H1 (cell line): Measurements from ENCODE around the gene CDH18. TPM values are rescaled to one million over a fixed set of nuclear protein-coding genes. Genes with fewer than 3 reads are reported as not detected.

Experiments
- CTCF ChIA-PET: fragments of 300-600 bp; sonication (Branson Sonifier 250); formaldehyde crosslinking; loops from one replicate; lab custom pipeline; 2021; ENCODE audit not compliant: partially characterized antibody; lab: Charles Lee
- POLR2A ChIA-PET: fragments of 300-600 bp; sonication (Branson Sonifier 250); formaldehyde crosslinking; loops from one replicate; lab custom pipeline; 2021; ENCODE audit warnings: inconsistent platforms; ENCODE audit not compliant: partially characterized antibody; lab: Charles Lee
- DNase-seq, 2 experiments: peaks; one replicate each; pipeline versions ENCODE4 v3.0.0 to v3.0.0-alpha.2; 2010 to 2022; ENCODE audit warnings: low spot score in 2 of 2, low read depth in 1 of 2, mixed read lengths in 1 of 2
- FAIRE-seq: peaks from 2 replicates; lab custom pipeline; 2011; peaks lifted over from hg19 to GRCh38; lab: Jason Lieb, UNC
- H2AFZ ChIP-seq: 2 replicates; pipeline ENCODE4 v1.8.1; 2012; ENCODE audit warnings: low read length, inconsistent platforms
- H2AK5ac ChIP-seq: 2 replicates; pipeline ENCODE4 v1.6.1; 2013; ENCODE audit warnings: low read depth, low read length
- H2BK120ac ChIP-seq: replicated peaks from 2 replicates; pipeline ENCODE3; 2013; ENCODE audit warnings: low read depth, low read length, inconsistent platforms
- H2BK12ac ChIP-seq: 2 replicates; pipeline ENCODE4 v1.6.1; 2013; ENCODE audit warnings: low read depth, low read length
- H2BK15ac ChIP-seq: 2 replicates; pipeline ENCODE4 v1.6.1; 2013; ENCODE audit warnings: low read length
- H2BK20ac ChIP-seq: 2 replicates; pipeline ENCODE4 v1.6.1; 2013; ENCODE audit warnings: low read length
- H2BK5ac ChIP-seq: 2 replicates; pipeline ENCODE4 v1.6.1; 2013; ENCODE audit warnings: low read depth, low read length
- H3K14ac ChIP-seq: 2 replicates; pipeline ENCODE4 v1.6.1; 2013; ENCODE audit warnings: inconsistent platforms; ENCODE audit not compliant: insufficient read length
- H3K18ac ChIP-seq: 2 replicates; pipeline ENCODE4 v1.6.1; 2013; ENCODE audit warnings: low read length; ENCODE audit errors: extremely low read depth
- H3K23ac ChIP-seq: 2 replicates; pipeline ENCODE4 v1.6.1; 2013; ENCODE audit warnings: inconsistent platforms; ENCODE audit not compliant: insufficient read length
- H3K23me2 ChIP-seq: 2 replicates; pipeline ENCODE4 v1.6.1; 2013; ENCODE audit warnings: low read depth, low read length
- H3K27ac ChIP-seq: 2 replicates; pipeline ENCODE4 v1.6.1; 2011; ENCODE audit warnings: low read depth, low read length, inconsistent platforms
- H3K27me3 ChIP-seq, 4 experiments: replicated peaks in 1 of 4; 1 replicate in 1 of 4; 2 replicates in 3 of 4; pipeline versions ENCODE4 v1.6.1 to v1.8.1; 2011 to 2013; ENCODE audit warnings: low read length in 3 of 4, mild to moderate bottlenecking in 3 of 4, inconsistent platforms in 2 of 4, mixed read lengths in 2 of 4, moderate library complexity in 1 of 4; ENCODE audit not compliant: control insufficient read depth in 3 of 4, insufficient read depth in 3 of 4; ENCODE audit errors: extremely low read depth in 1 of 4
- H3K36me3 ChIP-seq, 4 experiments: 2 replicates each; pipeline versions ENCODE4 v1.6.1 to v1.8.1; 2011 to 2013; ENCODE audit warnings: mild to moderate bottlenecking in 4 of 4, low read length in 3 of 4, moderate library complexity in 2 of 4, control low read depth in 1 of 4, inconsistent platforms in 1 of 4; ENCODE audit not compliant: insufficient read depth in 4 of 4, control insufficient read depth in 2 of 4
- H3K4ac ChIP-seq: replicated peaks from 2 replicates; pipeline ENCODE3; 2013; ENCODE audit warnings: low read length, low read depth, mixed read lengths, inconsistent platforms; ENCODE audit not compliant: insufficient read length
- H3K4me1 ChIP-seq, 4 experiments: replicated peaks in 1 of 4; 1 replicate in 1 of 4; 2 replicates in 3 of 4; pipeline versions ENCODE4 v1.6.1 to v1.8.1; 2011 to 2013; ENCODE audit warnings: low read length in 3 of 4, inconsistent platforms in 2 of 4, mixed read lengths in 1 of 4; ENCODE audit not compliant: insufficient read depth in 4 of 4, control insufficient read depth in 3 of 4
- H3K4me2 ChIP-seq, 2 experiments: 2 replicates each; pipeline versions ENCODE4 v1.6.1 to v1.8.1; 2011 to 2013; ENCODE audit warnings: low read depth in 2 of 2, low read length in 2 of 2, control low read depth in 1 of 2, inconsistent platforms in 1 of 2, mild to moderate bottlenecking in 1 of 2; ENCODE audit not compliant: insufficient read depth in 1 of 2
- H3K4me3 ChIP-seq, 4 experiments: fragments of 200-600, 300-600 bp in 1 of 4; sonication (generic), shearing (Covaris generic), sonication (Bioruptor Twin) in 1 of 4; 2 replicates each; pipeline versions ENCODE4 v1.5.1 to v1.8.1; 2011 to 2016; ENCODE audit warnings: low read length in 4 of 4, low read depth in 3 of 4, control low read depth in 2 of 4, inconsistent platforms in 2 of 4, mild to moderate bottlenecking in 2 of 4, mixed read lengths in 1 of 4, moderate library complexity in 1 of 4; ENCODE audit not compliant: insufficient read depth in 2 of 4; ENCODE audit errors: extremely low read depth in 1 of 4
- H3K56ac ChIP-seq: replicated peaks from 2 replicates; pipeline ENCODE3; 2013; ENCODE audit warnings: low read depth, mild to moderate bottlenecking, mixed read lengths, low read length, inconsistent platforms; ENCODE audit not compliant: insufficient read length
- H3K79me1 ChIP-seq: 2 replicates; pipeline ENCODE4 v1.6.1; 2013; ENCODE audit warnings: low read depth, low read length, control low read depth
- H3K79me2 ChIP-seq, 2 experiments: 2 replicates each; pipeline versions ENCODE4 v1.6.1 to v1.8.1; 2012 to 2013; ENCODE audit warnings: low read length in 2 of 2, mild to moderate bottlenecking in 2 of 2, inconsistent platforms in 1 of 2; ENCODE audit not compliant: insufficient read depth in 2 of 2, control insufficient read depth in 1 of 2
- H3K9ac ChIP-seq, 4 experiments: replicated peaks in 1 of 4; 1 replicate in 1 of 4; 2 replicates in 3 of 4; pipeline versions ENCODE4 v1.6.1 to v1.8.1; 2011 to 2013; ENCODE audit warnings: low read depth in 3 of 4, low read length in 3 of 4, control low read depth in 2 of 4, mild to moderate bottlenecking in 2 of 4, moderate library complexity in 2 of 4, inconsistent platforms in 1 of 4; ENCODE audit errors: extremely low read depth in 1 of 4
- H3K9me3 ChIP-seq, 2 experiments: 2 replicates each; pipeline versions ENCODE4 v1.6.1 to v1.8.1; 2012 to 2013; ENCODE audit warnings: mild to moderate bottlenecking in 2 of 2, moderate library complexity in 2 of 2, control low read depth in 1 of 2, inconsistent platforms in 1 of 2, low read depth in 1 of 2, low read length in 1 of 2, mixed read lengths in 1 of 2; ENCODE audit not compliant: insufficient read depth in 2 of 2
- H4K20me1 ChIP-seq, 2 experiments: replicated peaks in 1 of 2; 2 replicates each; pipeline versions ENCODE3 to v1.8.1; 2011 to 2013; ENCODE audit warnings: inconsistent platforms in 2 of 2, low read length in 2 of 2, mild to moderate bottlenecking in 1 of 2; ENCODE audit not compliant: insufficient read depth in 2 of 2, control insufficient read depth in 1 of 2
- H4K5ac ChIP-seq: 2 replicates; pipeline ENCODE4 v1.6.1; 2013; ENCODE audit warnings: low read length, low read depth, mixed read lengths, inconsistent platforms; ENCODE audit not compliant: insufficient read length
- H4K8ac ChIP-seq: 2 replicates; pipeline ENCODE4 v1.8.0; 2013; ENCODE audit warnings: mild to moderate bottlenecking, moderate library complexity, low read length, inconsistent platforms; ENCODE audit not compliant: insufficient read depth; ENCODE audit errors: extremely low read depth
- H4K91ac ChIP-seq: replicated peaks from 2 replicates; pipeline ENCODE3; 2013; ENCODE audit warnings: low read length, mixed read lengths, inconsistent platforms; ENCODE audit not compliant: insufficient read length
- CBX5 ChIP-seq: fragments of 300-800, 300-1000 bp; sonication (generic); IDR thresholded peaks from 2 replicates; pipeline ENCODE4 v1.7.1; 2016; ENCODE audit warnings: antibody characterized with exemption, low read length, low read depth
- CEBPB ChIP-seq: IDR thresholded peaks from 2 replicates; pipeline ENCODE4 v1.6.1; 2012; ENCODE audit warnings: low read depth, low read length
- GABPA ChIP-seq: IDR thresholded peaks from 2 replicates; pipeline ENCODE4 v1.6.1; 2011; ENCODE audit warnings: mild to moderate bottlenecking, low read length, moderate library complexity, borderline replicate concordance; ENCODE audit not compliant: insufficient read depth
- KDM1A ChIP-seq: fragments of 200-600, 300-600 bp; sonication (generic); IDR thresholded peaks from 2 replicates; pipeline ENCODE4 v1.7.1; 2016; ENCODE audit warnings: mild to moderate bottlenecking, low read length, borderline replicate concordance
- NANOG ChIP-seq: IDR thresholded peaks from 2 replicates; pipeline ENCODE4 v1.6.1; 2011; ENCODE audit warnings: low read length, low read depth, mild to moderate bottlenecking, inconsistent platforms; ENCODE audit not compliant: insufficient read depth, poor library complexity, severe bottlenecking
- NRF1 ChIP-seq: IDR thresholded peaks from 2 replicates; pipeline ENCODE4 v1.6.1; 2011; ENCODE audit warnings: mild to moderate bottlenecking, low read depth, low read length, improper control_type of control experiment
- RBBP5 ChIP-seq: IDR thresholded peaks from 2 replicates; pipeline ENCODE4 v1.7.1; 2012; ENCODE audit warnings: low read depth, mild to moderate bottlenecking, inconsistent platforms, low read length, moderate library complexity, borderline replicate concordance
- RFX5 ChIP-seq: IDR thresholded peaks from 2 replicates; pipeline ENCODE4 v1.6.1; 2011; ENCODE audit warnings: low read depth, low read length, improper control_type of control experiment, borderline replicate concordance
- SIN3A ChIP-seq, 2 experiments: IDR thresholded peaks in 1 of 2; conservative IDR thresholded peaks in 1 of 2; 2 replicates each; pipeline ENCODE4 v1.6.1; 2011 to 2012; ENCODE audit warnings: low read length in 2 of 2, improper control_type of control experiment in 1 of 2, low read depth in 1 of 2, mild to moderate bottlenecking in 1 of 2
- SP2 ChIP-seq: IDR thresholded peaks from 2 replicates; pipeline ENCODE4 v1.6.1; 2012; ENCODE audit warnings: mild to moderate bottlenecking, low read length, inconsistent platforms
- SUZ12 ChIP-seq: fragments of 200-600 bp; sonication (generic); IDR thresholded peaks from 2 replicates; pipeline ENCODE4 v1.6.1; 2012; ENCODE audit warnings: mild to moderate bottlenecking, inconsistent platforms, low read length, moderate library complexity, mixed read lengths
- TAF7 ChIP-seq: optimal IDR thresholded peaks from 2 replicates; pipeline ENCODE3; 2011; ENCODE audit warnings: low read depth, mild to moderate bottlenecking, inconsistent platforms, low read length, moderate library complexity, borderline replicate concordance
- TEAD4 ChIP-seq: IDR thresholded peaks from 2 replicates; pipeline ENCODE4 v1.6.1; 2012; ENCODE audit warnings: low read depth, low read length, inconsistent platforms, mixed read lengths
- WGBS, 2 experiments: shearing (Covaris generic) in 1 of 2; methylation state at CpG; one replicate each; pipeline versions ENCODE4 v1.1.6 to v1.1.7; 2013 to 2015; ENCODE audit warnings: low lambda C conversion rate in 2 of 2, mixed read lengths in 2 of 2, inconsistent platforms in 1 of 2, low coverage in 1 of 2, missing lambda C conversion rate in 1 of 2; ENCODE audit not compliant: insufficient replicate concordance in 2 of 2, insufficient coverage in 1 of 2, insufficient read length in 1 of 2; ENCODE audit errors: extremely low coverage in 1 of 2, missing lambda C conversion rate in 1 of 2; 5-methylcytosine and 5-hydroxymethylcytosine counted together
- polyA plus RNA-seq, 7 experiments: library from polyadenylated mRNA; depleted of rRNA in 3 of 7; stranded (reverse) in 5 of 7; unstranded in 2 of 7; fragments of >200 nt in 5 of 7; fragments of 200-250 nt in 2 of 7; gene quantifications; 1 replicate in 5 of 7; 2 replicates in 1 of 7; 4 replicates in 1 of 7; pipeline versions ENCODE4 v1.2.1 to v1.2.3, GENCODE V29; 2011 to 2013; ENCODE audit warnings: missing spikeins in 2 of 7, mixed read lengths in 2 of 7
- total RNA-seq: library from RNA; stranded (reverse); fragmentation: NEBNext Ultra II Directional; extraction: Animal tissue kit (Norgen Biotek cat#: 25700); gene quantifications from 2 replicates; pipeline ENCODE4 v1.2.1, GENCODE V29; 2021
- TF ChIP-seq, protein P1 (sequence below): IDR thresholded peaks from 2 replicates; pipeline ENCODE4 v1.6.1; 2011; ENCODE audit warnings: low read length, improper control_type of control experiment

CDH18 gene
- total and polyA plus RNA-seq, 2 of the 8 experiments (the other 6 are each of a cell fraction or from before 2014, with no cell fraction given), result 0.30 to 0.32 TPM

- no peak overlapping the region for H2AFZ ChIP-seq
- H2BK20ac ChIP-seq, result no peak overlapping the region
- no peak overlapping the region for H3K56ac ChIP-seq
- H3K4me3 ChIP-seq, result no peak overlapping the region
- H3K36me3 ChIP-seq, result no peaks in the 10 kb centered on the region
- H3K4me2 ChIP-seq, result no peak overlapping the region
- H4K8ac ChIP-seq, result no peak overlapping the region
- H2BK12ac ChIP-seq, result no peak overlapping the region
- ChIA-PET POLR2A (no interaction called here), CTCF (no interaction called here)
- no peak overlapping the region for H2BK120ac ChIP-seq
- WGBS, 2 experiments, result 90% methylated on average over 1 of the region's 1 CpG; no CpG with 5 or more reads in 1 of the 2 experiments
- FAIRE-seq, result no peak
- H3K18ac ChIP-seq, result no peak overlapping the region
- H2AK5ac ChIP-seq, result no peak overlapping the region
- no peak overlapping the region for H3K4ac ChIP-seq
- no peak overlapping the region for H3K9ac ChIP-seq
- H3K4me1 ChIP-seq, result no peaks in the 10 kb centered on the region
- DNase-seq, result no peak
- no peak overlapping the region for H3K23ac ChIP-seq
- H3K9me3 ChIP-seq, result no peaks in the 10 kb centered on the region
- no peaks in the 10 kb centered on the region for H3K23me2 ChIP-seq
- no peak overlapping the region for H2BK15ac ChIP-seq
- H3K14ac ChIP-seq, result no peak overlapping the region
- H4K20me1 ChIP-seq, result no peaks in the 10 kb centered on the region
- no peak overlapping the region for H4K91ac ChIP-seq
- H3K79me1 ChIP-seq, result no peaks in the 10 kb centered on the region
- no peak overlapping the region for H4K5ac ChIP-seq
- H2BK5ac ChIP-seq, result no peak overlapping the region
- no peaks in the 10 kb centered on the region for H3K27me3 ChIP-seq
- no peak overlapping the region for H3K27ac ChIP-seq
- H3K79me2 ChIP-seq, result no peaks in the 10 kb centered on the region
- TF ChIP-seq SUZ12, result no peak
- no peak for TF ChIP-seq TEAD4
- TF ChIP-seq RFX5, result no peak
- TF ChIP-seq, protein P1, sequence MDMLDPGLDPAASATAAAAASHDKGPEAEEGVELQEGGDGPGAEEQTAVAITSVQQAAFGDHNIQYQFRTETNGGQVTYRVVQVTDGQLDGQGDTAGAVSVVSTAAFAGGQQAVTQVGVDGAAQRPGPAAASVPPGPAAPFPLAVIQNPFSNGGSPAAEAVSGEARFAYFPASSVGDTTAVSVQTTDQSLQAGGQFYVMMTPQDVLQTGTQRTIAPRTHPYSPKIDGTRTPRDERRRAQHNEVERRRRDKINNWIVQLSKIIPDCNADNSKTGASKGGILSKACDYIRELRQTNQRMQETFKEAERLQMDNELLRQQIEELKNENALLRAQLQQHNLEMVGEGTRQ, result no peak
- no peak for TF ChIP-seq KDM1A
- TF ChIP-seq GABPA, result no peak
- TF ChIP-seq SP2, result no peak
- no peak for TF ChIP-seq CBX5
- no peak for TF ChIP-seq NRF1
- TF ChIP-seq SIN3A (conservative IDR thresholded peaks at IDR 0.05 in 1 of 2, IDR thresholded peaks at IDR 0.05 in 1 of 2; ENCODE audit: low read depth in 1 of 2, low read length in 2 of 2), result no peak
- TF ChIP-seq CEBPB, result no peak
- TF ChIP-seq RBBP5, result no peak
- TF ChIP-seq TAF7, result no peak
- no peak for TF ChIP-seq NANOG
These were observed 47.8 kb downstream of the CDH18 start for GRCh38 chr5:19940192-19940591.
